Caco-2 (cell line): Measurements from ENCODE around the gene ZXDB. TPM values are rescaled to one million over a fixed set of nuclear protein-coding genes. Genes with fewer than 3 reads are reported as not detected.
"Not testable (repeated sequence)": the region's sequence is repeated elsewhere in the genome, so short reads cannot be mapped to it uniquely, and the experiment has no call there.

Source experiments
- BruUV-seq: library from RNA; stranded (reverse); fragments of 400-500 nt; replicated peaks from 2 replicates; lab custom pipeline; 2021; lab: Mats Ljungman, UMichigan
- CTCF ChIA-PET: fragments of 300-600 bp; sonication (Branson Sonifier 250); formaldehyde crosslinking; loops from one replicate; lab custom pipeline; 2022; ENCODE audit warnings: antibody characterized with exemption; lab: Charles Lee
- POLR2A ChIA-PET: fragments of 300-600 bp; sonication (Branson Sonifier 250); formaldehyde crosslinking; loops from one replicate; lab custom pipeline; 2022; ENCODE audit warnings: antibody characterized with exemption; lab: Charles Lee
- DNase-seq, 2 experiments: peaks; one replicate each; pipeline versions ENCODE4 v3.0.0 to v3.0.0-alpha.2; 2020 to 2022
- H3K27me3 ChIP-seq: replicated peaks from 2 replicates; pipeline ENCODE4 v1.6.0; 2011; ENCODE audit warnings: low read length; ENCODE audit not compliant: control insufficient read depth, insufficient read depth
- H3K36me3 ChIP-seq: 2 replicates; pipeline ENCODE4 v1.5.1; 2011; ENCODE audit warnings: low read length; ENCODE audit not compliant: control insufficient read depth, insufficient read depth
- H3K4me1 ChIP-seq: fragments of 250-450 bp; sonication (Bioruptor Pico); 2 replicates; pipeline ENCODE4 v1.5.1; 2020; ENCODE audit warnings: mild to moderate bottlenecking
- H3K4me3 ChIP-seq: 2 replicates; pipeline ENCODE4 v1.5.1; 2011; ENCODE audit warnings: low read depth, mild to moderate bottlenecking, control low read depth, low read length
- H3K9me3 ChIP-seq: fragments of 250-450 bp; sonication (Bioruptor Pico); 2 replicates; pipeline ENCODE4 v1.5.1; 2020; ENCODE audit warnings: mild to moderate bottlenecking, moderate library complexity
- H3K27ac Mint-ChIP-seq: one replicate; pipeline ENCODE4 v1.8.0; 2022; ENCODE audit warnings: mixed read lengths; ENCODE audit not compliant: unreplicated experiment
- H3K27me3 Mint-ChIP-seq: one replicate; pipeline ENCODE4 v1.8.0; 2022; ENCODE audit warnings: mixed read lengths; ENCODE audit not compliant: insufficient read depth, unreplicated experiment
- H3K36me3 Mint-ChIP-seq: one replicate; pipeline ENCODE4 v1.8.0; 2022; ENCODE audit warnings: mild to moderate bottlenecking, mixed read lengths; ENCODE audit not compliant: insufficient read depth, unreplicated experiment
- H3K4me1 Mint-ChIP-seq: one replicate; pipeline ENCODE4 v1.8.0; 2022; ENCODE audit warnings: low read depth, mixed read lengths; ENCODE audit not compliant: unreplicated experiment
- H3K4me3 Mint-ChIP-seq: one replicate; pipeline ENCODE4 v1.8.0; 2022; ENCODE audit warnings: mild to moderate bottlenecking, moderate library complexity, mixed read lengths; ENCODE audit not compliant: unreplicated experiment
- H3K9me3 Mint-ChIP-seq: one replicate; pipeline ENCODE4 v1.8.0; 2022; ENCODE audit warnings: mixed read lengths; ENCODE audit not compliant: unreplicated experiment
- intact Hi-C: fragments of 100-400 bp; cut with micrococcal nuclease; formaldehyde crosslinking; loops from one replicate; pipeline ENCODE4 v1.10.0; 2022; ENCODE audit not compliant: unreplicated experiment
- total RNA-seq: library from RNA; stranded (reverse); gene quantifications from 2 replicates; pipeline ENCODE4 v1.2.3, GENCODE V29; 2022
- TF ChIP-seq, protein P1 (sequence below), 2 experiments: fragments of 200-600 bp in 1 of 2; IDR thresholded peaks; 1 replicate in 1 of 2; 2 replicates in 1 of 2; pipeline versions ENCODE4 v1.5.1 to v1.8.0; 2011 to 2022; ENCODE audit warnings: antibody characterized with exemption in 1 of 2, control low read depth in 1 of 2, inconsistent platforms in 1 of 2, low read depth in 1 of 2, low read length in 1 of 2, mild to moderate bottlenecking in 1 of 2, moderate library complexity in 1 of 2; ENCODE audit not compliant: insufficient read depth in 1 of 2, severe bottlenecking in 1 of 2, unreplicated experiment in 1 of 2

The ZXDB gene
- total RNA-seq, 1 experiment from 2014 or later, result 8.3 TPM

DNA sequence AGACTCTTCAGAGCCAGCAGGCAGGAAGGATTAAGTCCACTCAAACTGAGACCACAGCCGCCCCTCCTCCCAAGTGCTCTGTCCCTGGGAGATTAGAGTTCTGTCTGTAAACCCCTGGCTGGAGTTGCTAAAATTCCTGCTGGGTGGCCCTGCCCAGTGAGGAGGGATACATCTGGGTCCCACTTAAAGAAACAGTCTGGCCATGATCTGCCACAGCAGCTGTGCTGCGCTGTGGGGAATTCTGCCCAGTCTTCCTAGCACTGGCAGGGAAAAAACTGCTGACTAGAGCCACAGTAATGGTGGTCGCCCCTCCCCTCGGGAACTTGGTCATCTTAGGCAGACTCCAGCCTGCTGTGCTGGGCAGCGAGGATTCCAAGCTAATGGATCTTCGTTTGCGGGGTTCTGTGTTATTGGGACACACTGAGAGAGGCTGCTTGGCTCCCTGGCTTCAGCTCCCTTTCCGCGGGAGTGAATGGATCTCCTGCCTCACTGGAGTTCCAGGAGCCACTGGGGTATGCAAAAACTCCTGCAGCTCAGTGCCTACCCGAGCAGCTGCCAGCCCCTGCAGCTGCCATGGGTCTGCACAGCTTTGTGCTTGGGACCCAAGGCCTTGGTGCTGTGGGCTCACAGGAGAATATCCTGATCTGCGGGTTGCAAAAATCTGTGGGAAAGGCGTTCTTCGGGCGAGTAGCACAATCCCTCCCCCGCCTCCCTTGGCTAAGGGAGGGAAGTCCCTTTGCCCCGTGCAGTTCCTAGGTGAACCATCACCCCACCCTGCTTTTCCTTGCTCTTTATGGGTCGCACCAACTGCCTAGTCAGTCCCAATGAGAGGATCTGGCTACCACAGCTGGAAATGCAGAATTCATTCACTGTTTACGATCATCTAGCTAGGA, 15.7 kb downstream of the ZXDB start:
- BruUV-seq, result no TSS peak
- H3K4me1 Mint-ChIP-seq, result no peaks in the 10 kb centered on the region
- Histone ChIP-seq H3K4me1 (no peaks in the 10 kb centered on the region), H3K27me3 (no peaks in the 10 kb centered on the region), H3K36me3 (no peaks in the 10 kb centered on the region), H3K4me3 (no peak overlapping the region), H3K9me3 (no peaks in the 10 kb centered on the region)
- no peaks in the 10 kb centered on the region for H3K27me3 Mint-ChIP-seq
- intact Hi-C loops, result no loop called here
- CTCF ChIA-PET, result interaction anchor here (0.7 kb wide), 1 partner anchor 29 kb away, joined by 3 read pairs; no protein-coding TSS in a partner anchor
- no peaks in the 10 kb centered on the region for H3K9me3 Mint-ChIP-seq
- no peaks in the 10 kb centered on the region for H3K36me3 Mint-ChIP-seq
- POLR2A ChIA-PET, result no interaction called here
- TF ChIP-seq, protein P1, sequence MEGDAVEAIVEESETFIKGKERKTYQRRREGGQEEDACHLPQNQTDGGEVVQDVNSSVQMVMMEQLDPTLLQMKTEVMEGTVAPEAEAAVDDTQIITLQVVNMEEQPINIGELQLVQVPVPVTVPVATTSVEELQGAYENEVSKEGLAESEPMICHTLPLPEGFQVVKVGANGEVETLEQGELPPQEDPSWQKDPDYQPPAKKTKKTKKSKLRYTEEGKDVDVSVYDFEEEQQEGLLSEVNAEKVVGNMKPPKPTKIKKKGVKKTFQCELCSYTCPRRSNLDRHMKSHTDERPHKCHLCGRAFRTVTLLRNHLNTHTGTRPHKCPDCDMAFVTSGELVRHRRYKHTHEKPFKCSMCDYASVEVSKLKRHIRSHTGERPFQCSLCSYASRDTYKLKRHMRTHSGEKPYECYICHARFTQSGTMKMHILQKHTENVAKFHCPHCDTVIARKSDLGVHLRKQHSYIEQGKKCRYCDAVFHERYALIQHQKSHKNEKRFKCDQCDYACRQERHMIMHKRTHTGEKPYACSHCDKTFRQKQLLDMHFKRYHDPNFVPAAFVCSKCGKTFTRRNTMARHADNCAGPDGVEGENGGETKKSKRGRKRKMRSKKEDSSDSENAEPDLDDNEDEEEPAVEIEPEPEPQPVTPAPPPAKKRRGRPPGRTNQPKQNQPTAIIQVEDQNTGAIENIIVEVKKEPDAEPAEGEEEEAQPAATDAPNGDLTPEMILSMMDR (IDR thresholded peaks at IDR 0.05; ENCODE audit: insufficient read depth in 1 of 2, low read depth in 1 of 2, low read length in 1 of 2, severe bottlenecking in 1 of 2, unreplicated experiment in 1 of 2), result no peak
- no peak overlapping the region for H3K4me3 Mint-ChIP-seq
- no peak overlapping the region for H3K27ac Mint-ChIP-seq
- DNase-seq, result no peak

DNA sequence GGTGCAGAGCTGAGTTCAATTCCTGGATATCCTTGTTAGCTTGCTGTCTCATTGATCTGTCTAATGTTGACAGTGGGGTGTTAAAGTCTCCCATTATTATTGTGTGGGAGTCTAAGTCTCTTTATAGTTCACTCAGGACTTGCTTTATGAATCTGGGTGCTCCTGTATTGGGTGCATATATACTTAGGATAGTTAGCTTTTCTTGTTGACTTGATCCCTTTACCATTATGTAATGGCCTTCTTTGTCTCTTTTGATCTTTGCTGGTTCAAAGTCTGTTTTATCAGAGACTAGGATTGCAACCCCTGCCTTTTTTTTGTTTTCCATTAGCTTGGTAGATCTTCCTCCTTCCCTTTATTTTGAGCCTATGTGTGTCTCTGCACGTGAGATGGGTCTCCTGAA, 21.5 kb downstream of the ZXDB start:
- H3K4me3 Mint-ChIP-seq, DNase-seq, BruUV-seq, H3K4me1 Mint-ChIP-seq, H3K9me3 ChIP-seq, H3K36me3 ChIP-seq, intact Hi-C loops, H3K4me1 ChIP-seq, H3K27me3 ChIP-seq, POLR2A ChIA-PET, H3K27ac Mint-ChIP-seq, CTCF ChIA-PET, H3K36me3 Mint-ChIP-seq, H3K27me3 Mint-ChIP-seq, H3K4me3 ChIP-seq: not testable (repeated sequence)
- peaks cover 19% of the 10 kb centered on the region for H3K9me3 Mint-ChIP-seq

DNA sequence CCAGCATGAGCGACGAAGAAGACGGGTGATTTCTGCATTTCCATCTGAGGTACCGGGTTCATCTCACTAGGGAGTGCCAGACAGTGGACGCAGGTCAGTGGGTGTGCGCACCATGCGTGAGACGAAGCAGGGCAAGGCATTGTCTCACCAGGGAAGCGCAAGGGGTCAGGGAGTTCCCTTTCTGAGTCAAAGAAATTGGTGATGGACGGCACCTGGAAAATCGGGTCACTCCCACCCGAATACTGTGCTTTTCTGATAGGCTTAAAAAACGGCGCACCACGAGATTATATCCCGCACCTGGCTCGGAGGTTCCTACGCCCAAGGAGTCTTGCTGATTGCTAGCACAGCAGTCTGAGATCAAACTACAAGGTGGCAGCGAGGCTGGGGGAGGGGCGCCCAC, 37.6 kb downstream of the ZXDB start:
- H3K27me3 Mint-ChIP-seq, intact Hi-C loops, BruUV-seq, H3K4me1 ChIP-seq, DNase-seq, H3K27ac Mint-ChIP-seq, CTCF ChIA-PET, H3K4me3 ChIP-seq, H3K36me3 ChIP-seq, H3K36me3 Mint-ChIP-seq, H3K4me3 Mint-ChIP-seq, H3K9me3 ChIP-seq, POLR2A ChIA-PET, H3K4me1 Mint-ChIP-seq, H3K27me3 ChIP-seq: not testable (repeated sequence)
- peaks cover 24% of the 10 kb centered on the region for H3K9me3 Mint-ChIP-seq

DNA sequence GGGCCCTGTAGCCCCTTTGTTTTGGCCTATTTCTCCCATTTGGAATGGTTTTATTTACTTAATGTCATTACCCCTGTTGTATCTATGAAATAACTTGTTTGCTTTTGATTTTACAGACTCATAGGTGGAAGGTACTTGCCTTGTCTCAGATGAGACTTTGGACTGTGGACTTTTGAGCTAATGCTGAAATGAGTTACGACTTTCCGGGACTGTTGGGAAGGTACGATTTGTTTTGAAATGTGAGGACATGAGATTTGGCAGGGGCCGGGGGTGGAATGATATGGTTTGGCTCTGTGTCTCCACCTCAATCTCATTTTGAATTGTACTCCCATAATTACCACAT, 48.8 kb downstream of the ZXDB start:
- DNase-seq, result no peak
- H3K9me3 ChIP-seq, result no peaks in the 10 kb centered on the region
- intact Hi-C loops, result no loop called here
- no peaks in the 10 kb centered on the region for H3K4me1 ChIP-seq
- BruUV-seq, result no TSS peak
- ChIA-PET CTCF (no interaction called here), POLR2A (no interaction called here)
- H3K4me3 ChIP-seq, result no peak overlapping the region
- Mint-ChIP-seq H3K4me3 (no peak overlapping the region), H3K27me3 (no peaks in the 10 kb centered on the region), H3K36me3 (no peaks in the 10 kb centered on the region), H3K27ac (peak overlapping the region; percentile 64), H3K9me3 (no peaks in the 10 kb centered on the region), H3K4me1 (peaks cover 6% of the 10 kb centered on the region)
- no peaks in the 10 kb centered on the region for H3K36me3 ChIP-seq
- no peaks in the 10 kb centered on the region for H3K27me3 ChIP-seq
- TF ChIP-seq, protein P1 (IDR thresholded peaks at IDR 0.05; ENCODE audit: insufficient read depth in 1 of 2, low read depth in 1 of 2, low read length in 1 of 2, severe bottlenecking in 1 of 2, unreplicated experiment in 1 of 2), result no peak
